IPS-18a (cell line): Measurements from ENCODE around the gene ATP6V0E1.
"Not testable (repeated sequence)": the region's sequence is repeated elsewhere in the genome, so short reads cannot be mapped to it uniquely, and the experiment has no call there.

Experiments
- H3K27ac ChIP-seq: one replicate; pipeline ENCODE4 v1.5.1; 2013; ENCODE audit warnings: low read length
- H3K27me3 ChIP-seq: one replicate; pipeline ENCODE4 v1.6.1; 2013; ENCODE audit warnings: mild to moderate bottlenecking, low read length; ENCODE audit not compliant: control insufficient read depth, insufficient read depth
- H3K36me3 ChIP-seq: one replicate; pipeline ENCODE4 v1.6.1; 2013; ENCODE audit warnings: low read depth, low read length; ENCODE audit not compliant: control insufficient read depth
- H3K4me1 ChIP-seq: one replicate; pipeline ENCODE4 v1.6.1; 2013; ENCODE audit warnings: low read depth, low read length; ENCODE audit not compliant: control insufficient read depth
- H3K4me3 ChIP-seq: one replicate; pipeline ENCODE4 v1.5.1; 2013; ENCODE audit warnings: low read length
- H3K9ac ChIP-seq: one replicate; pipeline ENCODE4 v1.6.1; 2013; ENCODE audit warnings: mild to moderate bottlenecking, low read length, moderate library complexity
- H3K9me3 ChIP-seq: one replicate; pipeline ENCODE4 v1.6.1; 2013; ENCODE audit warnings: low read depth, low read length; ENCODE audit not compliant: control insufficient read depth

ATP6V0E1 gene

DNA sequence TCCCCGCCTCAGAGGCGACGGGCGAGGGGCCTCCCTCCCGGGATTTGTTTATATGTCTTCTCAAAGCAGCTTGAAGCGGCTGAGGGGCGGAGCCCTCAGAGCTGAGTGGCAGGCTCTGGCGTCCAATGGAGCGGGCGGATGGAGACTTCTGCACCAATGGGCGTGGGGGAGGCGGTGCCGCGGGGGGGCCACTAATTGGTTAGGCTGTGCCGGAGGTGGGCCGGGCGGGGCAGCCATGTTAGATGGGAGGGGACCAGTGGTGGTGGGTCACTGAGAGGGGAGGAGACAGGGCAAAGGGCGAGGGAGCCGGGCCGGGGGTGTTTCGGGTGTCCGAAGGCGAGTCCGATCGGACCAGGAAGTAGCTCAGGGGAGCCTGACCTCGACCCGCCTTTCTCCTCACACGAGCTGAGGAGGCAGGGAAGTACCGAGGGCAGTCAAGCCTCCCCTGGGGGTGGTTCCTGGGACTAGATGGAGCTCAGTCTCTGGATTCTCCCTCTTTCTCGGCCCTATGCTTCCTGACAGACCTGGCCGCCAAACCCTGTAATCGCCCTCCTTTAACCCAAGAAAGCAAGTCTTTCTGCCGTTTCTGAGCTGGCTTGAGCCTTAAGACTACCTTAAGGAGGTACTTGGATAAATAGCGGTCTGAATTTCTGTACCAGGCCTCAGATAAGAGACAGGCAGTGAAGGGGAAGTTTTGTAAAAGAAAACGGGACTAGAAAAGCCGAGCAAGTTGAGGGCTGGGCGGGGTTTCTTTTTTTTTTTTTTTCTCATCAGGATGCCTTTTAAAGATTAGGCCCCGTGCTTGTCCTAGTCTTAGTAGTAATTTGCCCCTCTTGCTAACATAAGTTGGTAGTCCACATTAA is 73.7 kb downstream of the ATP6V0E1 start:
- Histone ChIP-seq H3K4me1 (peaks cover 6% of the 10 kb centered on the region), H3K9ac (peak overlapping the region; percentile 73), H3K27me3 (peaks cover 4% of the 10 kb centered on the region), H3K4me3 (peak overlapping the region; percentile 87), H3K36me3 (no peaks in the 10 kb centered on the region), H3K27ac (peak overlapping the region; percentile 69), H3K9me3 (no peaks in the 10 kb centered on the region)

DNA sequence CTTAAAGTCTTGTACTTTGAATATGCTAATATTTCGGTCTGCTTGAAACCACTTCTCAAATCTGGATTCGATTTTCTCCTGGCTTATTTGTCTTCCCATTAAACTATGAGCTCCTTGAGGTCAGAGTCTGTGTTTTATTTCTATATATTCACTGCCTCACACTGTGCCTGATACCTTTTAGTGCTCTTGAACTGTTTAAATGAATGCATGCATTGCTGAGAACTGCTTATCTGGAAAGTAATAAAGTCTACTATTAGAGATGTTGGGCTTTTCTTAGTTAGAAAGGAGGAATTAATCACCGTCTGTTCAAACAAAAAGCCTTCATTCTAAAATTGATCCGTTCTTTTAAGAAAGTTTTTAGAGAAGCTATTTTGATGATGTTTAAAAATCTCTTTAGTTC is 78.6 kb downstream of the ATP6V0E1 start:
- no peak overlapping the region for H3K4me3 ChIP-seq
- H3K9ac ChIP-seq: no peak overlapping the region
- no peaks in the 10 kb centered on the region for H3K27me3 ChIP-seq
- no peaks in the 10 kb centered on the region for H3K36me3 ChIP-seq
- H3K27ac ChIP-seq: no peak overlapping the region
- peaks cover 6% of the 10 kb centered on the region for H3K4me1 ChIP-seq
- no peaks in the 10 kb centered on the region for H3K9me3 ChIP-seq

DNA sequence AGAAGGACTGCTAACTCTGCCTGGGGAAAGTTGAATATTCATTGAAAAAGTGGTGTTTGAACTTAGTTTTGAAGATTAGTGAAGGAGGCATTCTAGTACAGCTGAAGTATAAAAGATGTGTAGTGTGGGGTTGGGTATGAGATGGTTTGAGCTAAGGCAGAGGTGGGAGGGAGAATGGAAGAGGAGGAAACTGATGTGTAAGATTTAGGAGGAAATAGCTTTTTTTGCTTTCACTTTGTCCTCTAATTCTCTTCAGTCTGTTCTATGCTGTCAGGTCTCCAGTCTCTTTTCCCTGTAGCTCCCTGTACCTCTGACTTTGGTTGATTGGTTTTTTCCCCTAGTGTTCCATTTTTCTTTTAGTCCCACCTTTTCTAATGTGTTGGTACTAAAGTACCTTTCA is 81.6 kb downstream of the ATP6V0E1 start:
- H3K9me3 ChIP-seq: no peaks in the 10 kb centered on the region
- no peaks in the 10 kb centered on the region for H3K27me3 ChIP-seq
- H3K4me1 ChIP-seq: no peaks in the 10 kb centered on the region
- H3K9ac ChIP-seq: no peak overlapping the region
- no peaks in the 10 kb centered on the region for H3K36me3 ChIP-seq
- no peak overlapping the region for H3K4me3 ChIP-seq
- H3K27ac ChIP-seq: no peak overlapping the region

DNA sequence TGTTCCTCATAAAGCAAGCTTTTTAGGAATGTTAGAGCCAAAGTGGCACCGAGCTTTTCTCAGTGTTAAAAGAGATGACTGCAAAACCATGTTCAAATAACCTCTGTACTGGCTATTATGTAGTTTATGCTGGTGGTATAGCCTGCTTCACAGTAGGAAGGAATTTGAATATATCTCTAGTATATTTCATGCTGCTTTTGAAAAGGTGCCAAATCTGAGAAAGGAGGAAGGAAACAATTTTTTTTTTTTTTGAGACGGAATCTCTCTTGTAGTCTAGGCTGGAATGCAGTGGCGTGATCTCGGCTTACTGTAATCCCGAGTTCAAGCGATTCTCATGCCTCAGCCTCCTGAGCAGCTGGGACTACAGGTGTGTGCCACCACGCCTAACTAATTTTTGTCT is 86.1 kb downstream of the ATP6V0E1 start:
- Histone ChIP-seq H3K9me3 (no peaks in the 10 kb centered on the region), H3K36me3 (no peaks in the 10 kb centered on the region), H3K9ac (no peak overlapping the region), H3K27ac (no peak overlapping the region), H3K4me1 (no peaks in the 10 kb centered on the region), H3K27me3 (no peaks in the 10 kb centered on the region), H3K4me3 (no peak overlapping the region)

DNA sequence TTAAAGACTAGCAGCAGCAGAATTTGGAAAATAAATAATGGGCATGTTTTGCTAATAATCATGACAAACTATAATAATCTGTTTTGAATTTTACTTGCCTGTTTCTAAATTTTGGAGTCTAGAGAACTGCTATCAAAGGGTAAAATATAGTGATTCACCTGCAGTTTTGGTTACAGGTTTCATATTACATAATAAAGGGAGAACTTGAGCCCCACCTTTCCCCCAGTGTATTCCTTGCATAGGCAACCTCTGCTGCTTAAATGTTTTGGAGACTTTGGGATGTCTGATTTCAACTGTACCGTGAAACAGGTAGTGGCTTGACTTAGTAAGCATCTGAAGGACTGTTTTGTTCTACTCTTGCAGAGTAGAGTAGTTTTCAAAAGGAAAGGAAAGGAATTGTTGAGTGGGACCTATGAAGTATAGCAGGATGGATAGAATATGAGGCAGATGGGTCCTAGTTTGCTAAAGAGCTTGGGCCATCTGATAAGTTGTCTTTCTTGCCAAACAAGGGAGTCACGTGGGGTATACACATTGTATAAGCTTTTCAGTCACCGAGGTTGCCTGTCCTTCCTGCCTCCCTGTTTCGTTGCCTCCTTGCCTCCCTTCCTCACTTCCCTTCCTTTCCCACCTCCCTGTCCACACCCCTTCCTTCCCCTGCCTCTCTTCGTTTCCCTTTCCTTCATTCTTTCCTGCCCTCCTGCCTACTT is 91.7 kb downstream of the ATP6V0E1 start:
- Histone ChIP-seq H3K27ac (no peak overlapping the region), H3K4me3 (no peak overlapping the region), H3K9ac (no peak overlapping the region), H3K4me1 (no peaks in the 10 kb centered on the region), H3K27me3 (no peaks in the 10 kb centered on the region), H3K9me3 (no peaks in the 10 kb centered on the region), H3K36me3 (no peaks in the 10 kb centered on the region)

DNA sequence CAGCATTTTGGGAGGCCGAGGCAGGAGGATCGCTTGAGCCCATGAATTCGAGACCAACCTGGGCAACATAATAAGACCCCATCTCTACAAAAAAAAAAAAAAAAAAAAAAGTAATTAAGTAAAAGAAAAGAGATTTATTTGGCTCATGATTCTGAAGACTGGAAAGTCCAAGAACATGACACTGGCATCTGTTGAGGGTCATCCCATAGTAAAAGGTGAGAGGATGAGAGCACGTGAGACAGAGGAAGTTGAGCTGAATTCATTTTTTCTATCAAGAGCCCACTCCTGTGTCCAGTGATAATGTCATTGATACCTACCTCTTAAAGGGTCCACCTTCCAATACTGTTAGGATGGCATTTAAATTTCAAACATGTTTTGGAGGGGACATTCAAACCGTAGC is 92.4 kb downstream of the ATP6V0E1 start:
- no peak overlapping the region for H3K27ac ChIP-seq

DNA sequence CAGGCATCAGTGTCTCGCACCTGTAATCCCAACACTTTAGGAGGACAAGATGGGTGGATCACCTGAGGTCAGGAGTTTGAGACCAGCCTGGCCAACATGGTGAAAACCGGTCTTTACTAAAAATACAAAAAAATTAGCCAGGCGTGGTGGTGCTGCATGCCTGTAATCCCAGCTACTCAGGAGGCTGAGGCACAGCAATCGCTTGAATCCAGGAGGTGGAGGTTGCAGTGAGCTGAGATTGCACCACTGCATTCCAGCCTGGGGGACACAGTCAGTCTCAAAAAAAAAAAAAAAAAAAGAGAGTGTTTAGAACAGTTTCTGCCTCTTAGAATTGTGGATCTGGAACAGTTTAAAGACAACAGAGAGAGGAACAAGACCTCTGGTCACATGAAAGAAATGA is 92.9 kb downstream of the ATP6V0E1 start:
- H3K27ac ChIP-seq, H3K9me3 ChIP-seq, H3K27me3 ChIP-seq, H3K4me3 ChIP-seq, H3K9ac ChIP-seq, H3K36me3 ChIP-seq, H3K4me1 ChIP-seq: not testable (repeated sequence)

More for the DNA sequence above, 92.4 kb downstream of the ATP6V0E1 start:
- Histone ChIP-seq H3K4me3 (no peak overlapping the region), H3K9ac (no peak overlapping the region), H3K9me3 (no peaks in the 10 kb centered on the region), H3K27me3 (no peaks in the 10 kb centered on the region), H3K4me1 (no peaks in the 10 kb centered on the region), H3K36me3 (no peaks in the 10 kb centered on the region)

DNA sequence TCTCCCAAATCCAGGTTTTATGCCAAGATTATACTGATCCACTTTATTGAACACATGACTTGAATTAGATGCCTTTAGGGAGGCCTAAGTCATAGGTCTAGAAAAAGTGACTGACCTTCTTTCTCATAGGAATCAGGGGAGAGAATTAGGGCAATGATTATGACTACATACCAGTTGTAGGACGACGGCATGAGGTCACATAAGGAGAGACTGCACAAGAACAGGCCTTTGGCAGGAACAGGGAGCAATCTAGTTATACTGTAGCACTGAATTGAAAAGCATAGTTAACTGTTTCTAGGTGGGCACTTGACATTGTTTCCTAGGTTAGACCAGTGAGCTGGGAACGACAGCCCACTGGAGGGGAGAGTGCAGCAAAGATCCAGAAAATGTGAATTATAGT is 95.3 kb downstream of the ATP6V0E1 start:
- Histone ChIP-seq H3K9me3 (no peaks in the 10 kb centered on the region), H3K4me1 (no peaks in the 10 kb centered on the region), H3K36me3 (no peaks in the 10 kb centered on the region), H3K4me3 (no peak overlapping the region), H3K27me3 (no peaks in the 10 kb centered on the region), H3K27ac (no peak overlapping the region), H3K9ac (no peak overlapping the region)
